GM12874 (cell line): Measurements from ENCODE around the gene GPI.

ENCODE experiments used
- TF ChIP-seq, protein P1 (sequence below): IDR thresholded peaks from 2 replicates; pipeline ENCODE4 v1.5.1; 2011; ENCODE audit warnings: low read depth, mild to moderate bottlenecking, control low read depth, low read length, moderate library complexity; ENCODE audit not compliant: insufficient read depth

GPI gene

GRCh38 chr19:34431681-34432402, 66.8 kb downstream of the GPI start:
- TF ChIP-seq, protein P1, sequence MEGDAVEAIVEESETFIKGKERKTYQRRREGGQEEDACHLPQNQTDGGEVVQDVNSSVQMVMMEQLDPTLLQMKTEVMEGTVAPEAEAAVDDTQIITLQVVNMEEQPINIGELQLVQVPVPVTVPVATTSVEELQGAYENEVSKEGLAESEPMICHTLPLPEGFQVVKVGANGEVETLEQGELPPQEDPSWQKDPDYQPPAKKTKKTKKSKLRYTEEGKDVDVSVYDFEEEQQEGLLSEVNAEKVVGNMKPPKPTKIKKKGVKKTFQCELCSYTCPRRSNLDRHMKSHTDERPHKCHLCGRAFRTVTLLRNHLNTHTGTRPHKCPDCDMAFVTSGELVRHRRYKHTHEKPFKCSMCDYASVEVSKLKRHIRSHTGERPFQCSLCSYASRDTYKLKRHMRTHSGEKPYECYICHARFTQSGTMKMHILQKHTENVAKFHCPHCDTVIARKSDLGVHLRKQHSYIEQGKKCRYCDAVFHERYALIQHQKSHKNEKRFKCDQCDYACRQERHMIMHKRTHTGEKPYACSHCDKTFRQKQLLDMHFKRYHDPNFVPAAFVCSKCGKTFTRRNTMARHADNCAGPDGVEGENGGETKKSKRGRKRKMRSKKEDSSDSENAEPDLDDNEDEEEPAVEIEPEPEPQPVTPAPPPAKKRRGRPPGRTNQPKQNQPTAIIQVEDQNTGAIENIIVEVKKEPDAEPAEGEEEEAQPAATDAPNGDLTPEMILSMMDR, result no peak

- TF ChIP-seq, protein P1, result no peak
Measured at GRCh38 chr19:34432797-34433196, 67.8 kb downstream of the GPI start.

GRCh38 chr19:34436716-34437115, 71.7 kb downstream of the GPI start:
- TF ChIP-seq, protein P1, result no peak

- TF ChIP-seq, protein P1, result no peak
Measured at GRCh38 chr19:34448191-34448590, 83.2 kb downstream of the GPI start.
